Tibial artery (tissue), 4 donors: Measurements from ENCODE around the gene LCT.

Source experiments
- DNase-seq, 2 donors: peaks; one replicate each; pipeline ENCODE4 v3.0.0-alpha.2; 2019
- H3K27ac ChIP-seq, 2 donors: fragments of 200-600 bp; sonication (generic) in 1 of 2; 1 replicate in 1 of 2; 2 replicates in 1 of 2; pipeline ENCODE4 v1.5.1; 2018 to 2019; ENCODE audit warnings: mild to moderate bottlenecking in 1 of 2
- H3K27me3 ChIP-seq, 2 donors: fragments of 200-600 bp; sonication (generic) in 1 of 2; one replicate each; pipeline versions ENCODE4 v1.5.1 to v1.6.0; 2016 to 2019
- H3K36me3 ChIP-seq, 3 donors: fragments of 200-600 bp; sonication (generic) in 2 of 3; one replicate each; pipeline ENCODE4 v1.5.1; 2016 to 2019; ENCODE audit warnings: mild to moderate bottlenecking in 2 of 3
- H3K4me1 ChIP-seq, 4 donors: fragments of 200-600 bp; sonication (generic) in 2 of 4; 1 replicate in 3 of 4; 2 replicates in 1 of 4; pipeline ENCODE4 v1.5.1; 2016 to 2019
- H3K4me3 ChIP-seq, 2 donors: fragments of 200-600 bp; sonication (generic) in 1 of 2; 1 replicate in 1 of 2; 2 replicates in 1 of 2; pipeline ENCODE4 v1.5.1; 2018 to 2019; ENCODE audit warnings: mild to moderate bottlenecking in 2 of 2
- H3K9me3 ChIP-seq, 3 donors: fragments of 200-600 bp; sonication (generic) in 1 of 3; one replicate each; pipeline ENCODE4 v1.5.1; 2016 to 2019
- CTCF ChIP-seq, 2 experiments: fragments of 200-600 bp in 1 of 2; fragments of 450-650 bp in 1 of 2; IDR thresholded peaks; one replicate each; pipeline ENCODE4 v1.5.1; 2017 to 2019; ENCODE audit warnings: antibody characterized with exemption in 2 of 2, mild to moderate bottlenecking in 1 of 2, moderate library complexity in 1 of 2
- intact Hi-C: fragments of 100-400 bp; cut with DNase I; formaldehyde crosslinking; loops from one replicate; pipeline ENCODE4 v1.15.0; 2023; ENCODE audit warnings: low total_unique reads

The LCT gene

GRCh38 chr2:135775420-135775819 is 61.6 kb downstream of the LCT start:
- Histone ChIP-seq H3K36me3 (peaks cover 92 to 98% (median 96%) of the 10 kb centered on the region in 3 donors), H3K4me3 (no peak overlapping the region), H3K9me3 (no peaks in the 10 kb centered on the region), H3K4me1 (no peaks in the 10 kb centered on the region), H3K27ac (no peak overlapping the region), H3K27me3 (no peaks in the 10 kb centered on the region)
- DNase-seq = no peak
- intact Hi-C loops = no loop called here
- TF ChIP-seq CTCF (IDR thresholded peaks at IDR 0.05) = no peak

GRCh38 chr2:135773917-135774316 is 63.1 kb downstream of the LCT start:
- intact Hi-C loops = no loop called here
- TF ChIP-seq CTCF (IDR thresholded peaks at IDR 0.05) = no peak
- Histone ChIP-seq H3K4me1 (no peaks in the 10 kb centered on the region), H3K9me3 (no peaks in the 10 kb centered on the region), H3K27ac (no peak overlapping the region), H3K4me3 (no peak overlapping the region), H3K36me3 (peaks cover 88 to 97% (median 94%) of the 10 kb centered on the region in 3 donors), H3K27me3 (no peaks in the 10 kb centered on the region)
- no peak for DNase-seq

GRCh38 chr2:135773319-135773718 is 63.7 kb downstream of the LCT start:
- Histone ChIP-seq H3K36me3 (peaks cover 82 to 97% (median 95%) of the 10 kb centered on the region in 3 donors), H3K27me3 (no peaks in the 10 kb centered on the region), H3K4me3 (no peak overlapping the region), H3K27ac (no peak overlapping the region), H3K4me1 (no peaks in the 10 kb centered on the region), H3K9me3 (no peaks in the 10 kb centered on the region)
- intact Hi-C loops = no loop called here
- no peak for TF ChIP-seq CTCF (IDR thresholded peaks at IDR 0.05)
- no peak for DNase-seq

GRCh38 chr2:135768863-135769262 is 68.1 kb downstream of the LCT start:
- H3K9me3 ChIP-seq = no peaks in the 10 kb centered on the region
- DNase-seq = no peak
- intact Hi-C loops = no loop called here
- H3K4me1 ChIP-seq = no peaks in the 10 kb centered on the region
- H3K4me3 ChIP-seq = no peak overlapping the region
- TF ChIP-seq CTCF (IDR thresholded peaks at IDR 0.05) = no peak
- no peak overlapping the region for H3K27ac ChIP-seq
- H3K36me3 ChIP-seq = peaks cover 72 to 96% (median 91%) of the 10 kb centered on the region in 3 donors
- H3K27me3 ChIP-seq = no peaks in the 10 kb centered on the region

GRCh38 chr2:135762530-135762929 is 74.5 kb downstream of the LCT start:
- Histone ChIP-seq H3K27ac (no peak overlapping the region), H3K27me3 (no peaks in the 10 kb centered on the region), H3K36me3 (peaks cover 90 to 97% (median 94%) of the 10 kb centered on the region in 3 donors), H3K4me3 (no peak overlapping the region), H3K9me3 (peaks cover 0 to 2% (median 2%) of the 10 kb centered on the region in 3 donors), H3K4me1 (no peaks in the 10 kb centered on the region)
- no peak for TF ChIP-seq CTCF (IDR thresholded peaks at IDR 0.05)
- intact Hi-C loops = no loop called here
- DNase-seq = no peak

GRCh38 chr2:135762022-135762421 is 75.0 kb downstream of the LCT start:
- Histone ChIP-seq H3K36me3 (peaks cover 90 to 97% (median 94%) of the 10 kb centered on the region in 3 donors), H3K4me3 (no peak overlapping the region), H3K9me3 (peaks cover 0 to 7% (median 4%) of the 10 kb centered on the region in 3 donors), H3K27me3 (no peaks in the 10 kb centered on the region), H3K4me1 (no peaks in the 10 kb centered on the region), H3K27ac (no peak overlapping the region)
- no peak for DNase-seq
- intact Hi-C loops = no loop called here
- TF ChIP-seq CTCF (IDR thresholded peaks at IDR 0.05) = no peak
